Fibroblast of lung (primary cell): Measurements from ENCODE around the gene UBE2M. TPM values are rescaled to one million over a fixed set of nuclear protein-coding genes. Genes with fewer than 3 reads are reported as not detected.

ENCODE experiments used
- DNase-seq, 2 donors: peaks; one replicate each; pipeline versions ENCODE4 v3.0.0 to v3.0.0-alpha.2; 2010; ENCODE audit warnings: low read depth in 2 of 2
- H2AFZ ChIP-seq: 2 replicates; pipeline ENCODE4 v1.5.1; 2012; ENCODE audit warnings: low read length, control low read depth, inconsistent platforms
- H3K27ac ChIP-seq: 2 replicates; pipeline ENCODE4 v1.5.1; 2011; ENCODE audit warnings: low read length, control low read depth; ENCODE audit not compliant: insufficient read depth
- H3K27me3 ChIP-seq: 2 replicates; pipeline ENCODE4 v1.5.1; 2011; ENCODE audit warnings: mild to moderate bottlenecking, low read length; ENCODE audit not compliant: control insufficient read depth, insufficient read depth
- H3K36me3 ChIP-seq: 2 replicates; pipeline ENCODE4 v1.5.1; 2011; ENCODE audit warnings: low read length; ENCODE audit not compliant: control insufficient read depth, insufficient read depth
- H3K4me1 ChIP-seq: 2 replicates; pipeline ENCODE4 v1.5.1; 2011; ENCODE audit warnings: low read length; ENCODE audit not compliant: control insufficient read depth, insufficient read depth; ENCODE audit errors: extremely low read depth
- H3K4me2 ChIP-seq: 2 replicates; pipeline ENCODE4 v1.5.1; 2011; ENCODE audit warnings: low read length, control low read depth; ENCODE audit not compliant: insufficient read depth; ENCODE audit errors: extremely low read depth
- H3K4me3 ChIP-seq, 4 experiments: fragments of 200-600 bp in 1 of 4; sonication (generic) in 1 of 4; replicated peaks in 1 of 4; 2 replicates each; pipeline ENCODE4 v1.5.1; 2011 to 2016; ENCODE audit warnings: low read length in 4 of 4, low read depth in 3 of 4, mild to moderate bottlenecking in 3 of 4, control low read depth in 2 of 4, inconsistent platforms in 1 of 4, mixed read lengths in 1 of 4; ENCODE audit not compliant: insufficient read depth in 1 of 4; ENCODE audit errors: control extremely low read depth in 1 of 4
- H3K79me2 ChIP-seq: 2 replicates; pipeline ENCODE4 v1.5.1; 2012; ENCODE audit warnings: mild to moderate bottlenecking, low read length, inconsistent platforms; ENCODE audit not compliant: control insufficient read depth, insufficient read depth
- H3K9ac ChIP-seq: 2 replicates; pipeline ENCODE4 v1.5.1; 2011; ENCODE audit warnings: mild to moderate bottlenecking, low read length, control low read depth; ENCODE audit not compliant: insufficient read depth
- H3K9me3 ChIP-seq: 2 replicates; pipeline ENCODE4 v1.5.1; 2012; ENCODE audit warnings: low read depth, low read length; ENCODE audit not compliant: control insufficient read depth, insufficient read depth
- H4K20me1 ChIP-seq: 2 replicates; pipeline ENCODE4 v1.5.1; 2011; ENCODE audit warnings: low read length; ENCODE audit not compliant: control insufficient read depth, insufficient read depth; ENCODE audit errors: extremely low read depth
- EZH2 ChIP-seq: IDR thresholded peaks from 2 replicates; pipeline ENCODE4 v1.5.1; 2012; ENCODE audit warnings: low read length, control low read depth, mild to moderate bottlenecking; ENCODE audit errors: missing control alignments
- polyA plus RNA-seq, 2 donors: library from polyadenylated mRNA; depleted of rRNA in 1 of 2; stranded (reverse) in 1 of 2; unstranded in 1 of 2; fragments of >200 nt; gene quantifications; 2 replicates each; pipeline ENCODE4 v1.2.1, GENCODE V29; 2011 to 2012; ENCODE audit warnings: missing spikeins in 1 of 2
- total RNA-seq: library from RNA; depleted of rRNA; stranded (reverse); fragments of >200 nt; gene quantifications from 2 replicates; pipeline ENCODE4 v1.2.1, GENCODE V29; 2014
- TF ChIP-seq, protein P1 (sequence below), 2 donors: IDR thresholded peaks in 1 of 2; conservative IDR thresholded peaks in 1 of 2; 1 replicate in 1 of 2; 2 replicates in 1 of 2; pipeline ENCODE4 v1.5.1; 2011 to 2012; ENCODE audit warnings: low read length in 2 of 2, control low read depth in 1 of 2, inconsistent platforms in 1 of 2, low read depth in 1 of 2, mild to moderate bottlenecking in 1 of 2

Gene UBE2M
- total and polyA plus RNA-seq, 2 donors (not counting 1 experiment from before 2014, with no cell fraction given), result 73.6 to 73.7 TPM

DNA sequence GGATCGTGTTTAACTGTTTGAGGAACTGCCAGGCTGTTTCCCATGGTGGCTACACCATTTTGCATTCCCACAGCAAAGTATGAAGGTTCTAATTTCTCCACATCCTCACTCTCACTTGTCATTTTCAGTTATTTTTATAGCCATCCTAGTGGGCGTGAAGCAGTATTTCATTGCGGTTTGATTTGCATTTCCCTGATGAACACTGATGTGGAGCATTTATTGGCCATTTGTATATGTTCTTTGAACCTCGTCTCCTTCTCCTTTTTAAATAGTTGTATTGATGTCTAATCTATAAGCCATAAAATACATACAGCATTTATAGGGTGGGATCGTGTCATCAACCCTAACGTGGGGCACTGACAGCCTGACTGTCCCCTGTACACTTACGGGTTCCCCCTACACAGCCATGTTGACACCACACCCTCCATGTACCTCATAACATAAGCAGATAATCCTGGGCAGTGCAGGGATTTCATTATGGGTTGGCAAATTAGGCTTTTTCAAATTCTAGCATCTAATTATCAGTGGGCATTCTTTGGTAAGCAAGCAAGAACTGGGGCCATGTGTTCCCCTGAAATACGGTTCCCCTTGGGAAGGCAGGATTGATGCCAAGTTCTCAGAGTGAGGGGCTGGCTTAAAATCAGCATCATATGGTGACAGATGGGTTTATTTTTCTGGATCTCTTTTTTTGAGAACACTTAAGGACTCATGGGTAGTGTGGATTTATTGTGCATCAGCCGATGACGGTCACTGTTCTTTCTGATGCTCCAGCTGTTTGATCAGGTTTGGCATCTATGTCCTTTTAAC, 27.2 kb downstream of the UBE2M start:
- Histone ChIP-seq H3K9me3 (no peaks in the 10 kb centered on the region), H3K4me2 (no peak overlapping the region), H4K20me1 (no peaks in the 10 kb centered on the region), H3K4me3 (no peak overlapping the region), H3K36me3 (no peaks in the 10 kb centered on the region), H3K4me1 (no peaks in the 10 kb centered on the region), H3K27ac (no peak overlapping the region), H3K27me3 (peaks cover 23% of the 10 kb centered on the region), H2AFZ (no peak overlapping the region), H3K79me2 (no peaks in the 10 kb centered on the region), H3K9ac (no peak overlapping the region)
- no peak for DNase-seq
- TF ChIP-seq, protein P1, sequence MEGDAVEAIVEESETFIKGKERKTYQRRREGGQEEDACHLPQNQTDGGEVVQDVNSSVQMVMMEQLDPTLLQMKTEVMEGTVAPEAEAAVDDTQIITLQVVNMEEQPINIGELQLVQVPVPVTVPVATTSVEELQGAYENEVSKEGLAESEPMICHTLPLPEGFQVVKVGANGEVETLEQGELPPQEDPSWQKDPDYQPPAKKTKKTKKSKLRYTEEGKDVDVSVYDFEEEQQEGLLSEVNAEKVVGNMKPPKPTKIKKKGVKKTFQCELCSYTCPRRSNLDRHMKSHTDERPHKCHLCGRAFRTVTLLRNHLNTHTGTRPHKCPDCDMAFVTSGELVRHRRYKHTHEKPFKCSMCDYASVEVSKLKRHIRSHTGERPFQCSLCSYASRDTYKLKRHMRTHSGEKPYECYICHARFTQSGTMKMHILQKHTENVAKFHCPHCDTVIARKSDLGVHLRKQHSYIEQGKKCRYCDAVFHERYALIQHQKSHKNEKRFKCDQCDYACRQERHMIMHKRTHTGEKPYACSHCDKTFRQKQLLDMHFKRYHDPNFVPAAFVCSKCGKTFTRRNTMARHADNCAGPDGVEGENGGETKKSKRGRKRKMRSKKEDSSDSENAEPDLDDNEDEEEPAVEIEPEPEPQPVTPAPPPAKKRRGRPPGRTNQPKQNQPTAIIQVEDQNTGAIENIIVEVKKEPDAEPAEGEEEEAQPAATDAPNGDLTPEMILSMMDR (conservative IDR thresholded peaks at IDR 0.05 in 1 of 2, IDR thresholded peaks at IDR 0.05 in 1 of 2; ENCODE audit: low read depth in 1 of 2, low read length in 2 of 2), result no peak
- TF ChIP-seq EZH2, result no peak

DNA sequence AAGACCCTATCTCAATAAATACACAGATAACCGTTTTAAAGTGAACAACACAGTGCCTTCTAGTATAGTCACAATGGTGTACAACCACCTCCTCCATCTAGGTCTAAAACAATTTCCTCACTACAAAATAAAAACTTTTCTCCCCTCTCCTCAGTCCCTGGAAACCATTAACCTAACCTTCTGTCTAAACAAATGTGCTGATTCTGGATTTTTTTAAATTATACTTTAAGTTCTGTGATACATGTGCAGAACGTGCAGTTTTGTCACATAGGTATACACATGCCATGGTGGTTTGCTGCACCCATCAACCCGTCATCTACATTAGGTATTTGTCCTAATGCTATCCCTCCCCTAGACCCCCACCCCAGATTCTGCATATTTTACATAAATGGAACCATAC, 29.0 kb downstream of the UBE2M start:
- H3K36me3 ChIP-seq, result no peaks in the 10 kb centered on the region
- H3K9ac ChIP-seq, result no peak overlapping the region
- TF ChIP-seq EZH2, result no peak
- TF ChIP-seq, protein P1 (conservative IDR thresholded peaks at IDR 0.05 in 1 of 2, IDR thresholded peaks at IDR 0.05 in 1 of 2; ENCODE audit: low read depth in 1 of 2, low read length in 2 of 2), result no peak
- no peaks in the 10 kb centered on the region for H3K4me1 ChIP-seq
- DNase-seq, result no peak
- no peak overlapping the region for H2AFZ ChIP-seq
- H3K27me3 ChIP-seq, result peaks cover 23% of the 10 kb centered on the region
- no peak overlapping the region for H3K4me3 ChIP-seq
- no peaks in the 10 kb centered on the region for H3K79me2 ChIP-seq
- H3K9me3 ChIP-seq, result no peaks in the 10 kb centered on the region
- no peak overlapping the region for H3K4me2 ChIP-seq
- H3K27ac ChIP-seq, result no peak overlapping the region
- no peaks in the 10 kb centered on the region for H4K20me1 ChIP-seq

DNA sequence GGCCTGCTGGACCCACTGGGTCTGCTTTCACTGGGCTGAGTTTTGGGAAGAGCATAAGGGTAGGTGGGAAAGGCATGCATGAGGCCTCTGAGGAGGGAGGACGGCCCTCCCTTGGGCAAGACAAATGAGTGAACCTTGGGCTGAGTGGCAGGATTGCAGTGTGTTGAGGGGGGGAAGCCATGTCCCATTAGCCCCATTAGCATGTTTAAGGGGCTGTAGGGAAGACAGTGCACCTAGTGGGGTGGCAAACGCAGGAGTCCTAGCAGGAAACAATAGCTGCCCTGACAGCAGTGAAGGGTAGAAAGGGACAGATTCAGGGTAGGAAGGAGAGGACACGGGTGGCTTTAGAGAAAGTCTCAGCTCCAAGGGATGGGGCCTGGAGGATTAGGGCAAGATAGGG, 35.7 kb downstream of the UBE2M start:
- no peaks in the 10 kb centered on the region for H3K36me3 ChIP-seq
- TF ChIP-seq, protein P1 (conservative IDR thresholded peaks at IDR 0.05 in 1 of 2, IDR thresholded peaks at IDR 0.05 in 1 of 2; ENCODE audit: low read depth in 1 of 2, low read length in 2 of 2), result no peak
- TF ChIP-seq EZH2, result no peak
- DNase-seq, result no peak
- H4K20me1 ChIP-seq, result no peaks in the 10 kb centered on the region
- no peak overlapping the region for H3K27ac ChIP-seq
- no peaks in the 10 kb centered on the region for H3K9me3 ChIP-seq
- no peak overlapping the region for H3K4me2 ChIP-seq
- no peak overlapping the region for H2AFZ ChIP-seq
- H3K79me2 ChIP-seq, result peaks cover 14% of the 10 kb centered on the region
- no peak overlapping the region for H3K9ac ChIP-seq
- H3K4me3 ChIP-seq, result no peak overlapping the region
- H3K4me1 ChIP-seq, result peaks cover 9% of the 10 kb centered on the region
- no peaks in the 10 kb centered on the region for H3K27me3 ChIP-seq
